ENCODE measurements around the gene NAGLU.

NAGLU gene

DNA sequence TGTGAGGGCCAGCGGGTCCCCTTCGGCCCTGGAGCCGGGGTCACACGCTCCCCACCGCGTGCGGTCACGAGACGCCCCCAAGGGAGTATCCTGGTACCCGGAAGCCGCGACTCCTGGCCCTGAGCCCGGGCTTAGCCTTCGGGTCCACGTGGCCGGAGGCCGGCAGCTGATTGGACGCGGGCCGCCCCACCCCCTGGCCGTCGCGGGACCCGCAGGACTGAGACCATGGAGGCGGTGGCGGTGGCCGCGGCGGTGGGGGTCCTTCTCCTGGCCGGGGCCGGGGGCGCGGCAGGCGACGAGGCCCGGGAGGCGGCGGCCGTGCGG is at the start of gene NAGLU:
Gene NAGLU (plus strand): TSS at position 194 of the 324 bp plus-strand sequence. CDS start 32 bp downstream, at position 226.
- peak; percentile 80 for DNase-seq

DNA sequence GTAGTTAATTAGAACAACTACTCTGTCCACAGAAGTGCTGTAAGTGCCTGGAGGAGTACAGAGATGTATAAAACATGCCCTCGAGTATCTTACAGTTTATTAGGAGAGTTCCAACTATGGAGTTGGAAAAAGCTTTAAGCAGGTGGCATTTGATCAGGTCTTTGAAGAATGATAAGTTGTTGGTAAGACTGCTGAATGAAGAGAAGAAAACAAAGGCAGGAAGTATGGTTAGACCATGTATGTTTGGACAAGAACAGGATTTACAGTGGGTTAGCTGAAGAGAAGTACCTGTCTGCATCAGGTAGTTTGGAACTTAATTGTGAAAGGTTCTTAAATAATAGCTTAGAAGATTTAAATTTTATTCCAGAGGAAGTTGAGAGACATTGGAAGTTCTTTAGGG is 48.0 kb upstream of the NAGLU start:
- no peak for DNase-seq

DNA sequence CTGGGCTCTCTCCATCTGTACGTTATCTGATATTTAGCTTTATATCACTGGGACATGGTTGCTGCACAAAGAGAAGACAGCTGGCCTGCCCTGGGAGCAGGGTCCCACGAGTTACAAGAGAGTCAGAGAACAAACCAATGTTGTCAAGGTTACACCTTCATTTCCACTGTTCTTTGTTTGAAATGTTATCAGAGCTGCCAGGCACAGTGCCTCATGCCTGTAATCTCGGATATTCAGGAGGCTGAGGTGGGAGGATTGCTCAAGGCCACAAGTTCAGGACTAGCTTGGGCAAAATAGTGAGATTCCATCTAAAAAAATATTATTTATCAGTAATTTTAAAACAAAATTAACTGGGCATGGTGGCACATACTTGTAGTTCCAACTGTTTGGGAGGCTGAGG is 42.7 kb upstream of the NAGLU start:
- DNase-seq = no peak

DNA sequence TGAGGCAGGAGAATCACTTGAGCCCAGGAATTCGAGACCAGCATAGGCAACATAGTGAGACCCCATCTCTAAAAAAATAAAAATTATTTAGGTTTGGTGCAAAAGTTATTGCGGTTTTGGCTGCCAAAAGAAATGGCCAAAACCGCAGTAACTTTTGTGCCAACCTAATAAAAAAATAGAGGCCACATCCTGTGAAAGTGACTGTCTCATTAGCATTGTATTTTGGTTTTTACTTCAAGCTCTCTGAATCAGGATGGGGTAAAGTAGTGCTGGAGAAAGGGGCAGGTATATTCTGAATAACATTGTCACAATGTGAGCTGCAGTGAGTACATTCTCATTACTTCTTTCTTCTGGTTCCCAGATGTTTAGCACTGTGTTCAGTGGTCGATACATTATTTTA is 41.4 kb upstream of the NAGLU start:
- no peak for DNase-seq

DNA sequence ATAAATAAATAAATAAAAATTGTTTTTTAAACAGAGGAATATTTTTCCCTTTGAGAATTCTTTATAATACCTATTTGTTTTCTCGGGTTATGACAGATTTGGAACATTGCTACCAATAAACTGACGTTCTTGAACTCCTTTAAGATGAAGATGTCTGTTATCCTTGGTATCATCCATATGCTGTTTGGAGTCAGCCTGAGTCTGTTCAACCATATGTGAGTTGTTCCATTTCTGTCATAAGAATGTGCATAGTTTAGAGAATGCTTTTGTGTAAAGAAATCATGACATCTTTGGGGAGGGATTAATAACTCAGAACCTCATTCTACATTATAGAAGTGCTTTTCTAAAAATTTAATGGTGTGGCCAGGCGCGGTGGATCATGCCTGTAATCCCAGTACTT is 37.2 kb upstream of the NAGLU start:
- no peak for DNase-seq

DNA sequence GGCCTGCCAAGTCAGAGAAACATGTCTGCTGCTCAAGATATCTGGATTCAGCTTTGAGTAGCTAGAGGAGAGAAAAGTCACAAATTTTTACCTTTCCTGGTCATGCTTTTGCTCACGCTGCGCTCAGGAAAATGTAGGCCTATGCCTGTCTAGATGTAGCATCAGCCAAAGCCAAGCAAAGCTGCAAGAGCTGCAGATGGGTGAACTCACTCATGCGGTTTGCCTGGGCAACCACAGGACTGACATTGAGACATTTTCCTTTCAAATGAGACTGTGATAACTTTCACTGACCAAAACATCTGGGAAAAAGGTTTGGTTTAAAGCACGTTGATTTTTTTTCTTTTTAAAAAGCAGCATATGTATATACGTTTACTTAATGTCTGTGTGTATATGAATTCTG is 34.0 kb upstream of the NAGLU start:
- DNase-seq = no peak

DNA sequence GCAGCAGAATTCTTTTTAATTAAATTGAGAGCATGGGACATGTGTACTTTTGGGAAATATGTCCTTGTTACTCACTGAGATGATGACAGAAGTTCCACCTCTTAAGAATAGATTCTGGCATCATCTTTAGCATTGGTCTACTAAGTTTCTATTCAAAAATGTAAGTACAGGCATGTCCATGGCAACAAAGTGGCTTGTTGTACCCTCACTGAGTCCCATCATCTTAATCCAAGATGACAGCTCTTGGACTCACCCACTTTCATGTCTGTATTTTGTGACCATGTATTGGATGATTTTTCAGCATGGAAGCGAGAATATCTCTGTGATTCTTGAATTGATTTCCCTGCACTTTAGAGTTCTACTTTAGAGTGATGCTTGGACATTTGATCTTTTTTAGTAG is 33.1 kb upstream of the NAGLU start:
- DNase-seq = no peak

DNA sequence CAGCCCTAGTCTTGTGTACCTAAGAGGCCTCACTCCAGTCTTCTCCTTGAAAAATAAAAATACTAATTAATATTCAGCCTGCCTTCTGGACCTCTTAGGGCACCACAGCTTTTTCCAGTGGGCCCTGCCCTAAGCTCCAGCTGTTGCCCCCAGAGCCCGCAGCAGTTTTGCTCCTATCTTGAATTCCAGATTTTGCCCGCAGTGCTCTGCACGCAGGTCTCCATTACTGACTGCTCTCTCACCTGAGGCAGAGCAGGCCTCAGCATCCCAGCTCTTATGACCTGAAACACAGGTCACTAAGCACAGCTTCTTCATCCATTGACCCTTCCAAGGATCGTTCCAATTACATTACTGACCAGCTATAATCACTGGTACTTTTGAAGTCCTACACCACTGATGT is 28.4 kb upstream of the NAGLU start:
- no peak for DNase-seq

DNA sequence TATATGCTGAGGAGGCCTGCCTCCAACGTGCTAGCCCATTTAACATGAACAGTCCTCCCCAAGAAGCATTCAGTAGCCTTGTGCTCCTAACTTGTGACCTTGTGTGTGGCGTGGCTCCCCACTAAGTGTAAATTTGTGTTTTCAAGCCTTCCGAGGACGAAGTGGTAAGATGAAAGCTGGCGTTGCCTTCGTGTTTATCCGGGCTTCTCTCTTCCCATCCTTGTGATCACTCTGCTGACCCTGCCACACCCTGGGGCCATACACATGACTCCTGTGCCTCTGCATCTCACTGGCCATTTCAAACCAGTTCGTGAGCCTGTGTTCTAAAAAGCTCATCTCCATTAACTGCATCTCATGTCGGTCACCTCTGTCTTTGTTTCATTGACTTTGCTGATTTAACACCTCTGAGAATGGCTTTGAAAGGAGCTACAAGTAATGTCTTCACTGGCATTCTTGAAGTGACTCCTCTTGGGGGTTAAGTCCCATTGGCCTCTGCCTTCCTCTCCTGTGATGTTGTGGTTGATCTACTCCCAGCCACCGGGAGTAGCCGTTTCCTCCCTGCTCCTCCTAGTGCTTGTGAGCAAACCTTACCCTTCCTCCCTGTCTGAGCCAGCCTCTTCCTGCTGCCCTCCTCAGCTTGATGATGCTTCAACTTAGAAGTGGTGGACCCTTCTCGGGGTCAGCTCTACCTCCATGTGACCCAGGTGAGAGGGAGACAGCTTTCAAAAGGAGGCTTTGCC is 27.4 kb upstream of the NAGLU start:
- DNase-seq = no peak

DNA sequence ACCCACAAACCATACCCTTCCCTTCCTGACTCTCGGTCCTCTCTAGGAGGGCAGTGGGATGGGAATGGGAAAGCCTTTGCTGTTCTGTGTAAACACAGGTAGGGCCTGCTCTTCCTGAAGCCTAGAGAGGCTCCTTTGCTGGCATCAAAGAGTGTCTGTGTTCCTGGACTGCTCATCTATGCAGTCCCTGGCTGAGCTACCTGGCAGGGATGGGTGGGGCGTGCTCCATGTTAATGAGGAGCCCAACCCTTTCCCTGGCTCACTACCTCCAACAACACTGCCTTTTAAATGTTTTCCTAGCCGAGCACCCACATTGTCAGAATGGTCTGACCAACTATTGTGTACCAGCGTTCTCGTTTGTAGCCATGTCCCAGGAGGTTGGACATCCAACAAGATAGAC is 26.6 kb upstream of the NAGLU start:
- DNase-seq = no peak

DNA sequence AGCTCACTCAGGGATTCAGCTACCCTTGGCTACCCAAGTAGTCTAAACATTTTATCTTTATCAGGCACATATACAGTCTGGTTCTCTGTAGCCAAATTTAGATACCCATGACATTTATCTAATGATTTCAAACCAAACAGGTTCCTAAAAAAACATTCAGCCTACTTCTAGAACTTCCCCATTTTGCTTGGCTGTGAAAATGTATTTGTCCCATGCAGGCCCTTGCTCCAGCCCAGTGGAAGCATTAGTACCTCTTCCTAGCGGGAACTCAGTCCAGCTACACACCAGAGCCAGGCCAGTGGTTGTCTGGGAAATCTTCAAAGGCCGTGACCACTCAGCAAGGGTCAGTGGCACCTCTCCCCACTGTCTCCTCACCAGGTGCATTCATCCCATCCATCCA is 26.2 kb upstream of the NAGLU start:
- no peak for DNase-seq

DNA sequence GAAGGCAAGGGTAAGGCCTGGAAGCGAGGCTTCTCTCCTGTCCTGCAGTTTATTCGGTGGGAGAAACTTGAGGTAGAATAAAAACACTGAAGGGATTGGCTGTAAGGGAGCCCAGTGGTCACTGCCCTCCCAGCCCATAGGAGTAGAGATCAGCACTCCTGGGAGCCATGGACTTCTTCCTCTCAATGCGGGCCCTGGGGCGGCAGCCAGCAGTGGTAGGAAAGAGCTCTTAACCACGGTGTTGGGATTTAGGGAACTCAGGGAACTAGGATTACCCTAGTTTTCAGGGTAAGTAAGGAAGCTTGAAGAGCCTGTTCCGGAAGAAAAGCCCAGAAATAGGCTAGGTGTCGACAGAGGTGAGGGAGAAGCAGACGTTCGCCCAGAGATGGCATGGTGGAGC is 23.8 kb upstream of the NAGLU start:
- no peak for DNase-seq

DNA sequence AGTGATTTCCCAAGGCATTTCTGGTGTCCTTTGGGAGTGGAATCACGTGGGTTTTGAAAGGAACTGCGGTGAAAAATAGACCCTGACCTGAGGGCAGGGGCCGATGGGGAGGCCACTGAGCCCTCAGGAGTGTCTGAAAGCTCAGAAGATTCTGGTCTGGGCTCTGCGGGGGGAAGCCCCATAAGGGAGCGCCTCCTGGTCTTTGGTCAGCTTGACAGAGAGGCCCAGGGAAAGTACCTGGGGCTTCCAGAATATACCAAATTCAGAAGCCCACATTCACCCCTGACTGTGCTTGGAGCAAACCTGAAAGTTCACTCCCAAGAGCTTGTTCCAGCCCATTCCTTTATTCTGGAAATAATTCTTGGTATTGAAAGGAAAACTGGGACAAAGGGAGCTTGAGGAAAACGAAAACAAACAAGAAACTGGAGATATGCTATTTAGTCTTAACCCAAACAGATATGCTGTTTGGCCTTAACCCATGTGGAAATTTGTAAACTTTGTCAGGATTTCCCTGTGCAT is 23.2 kb upstream of the NAGLU start:
- DNase-seq = no peak

DNA sequence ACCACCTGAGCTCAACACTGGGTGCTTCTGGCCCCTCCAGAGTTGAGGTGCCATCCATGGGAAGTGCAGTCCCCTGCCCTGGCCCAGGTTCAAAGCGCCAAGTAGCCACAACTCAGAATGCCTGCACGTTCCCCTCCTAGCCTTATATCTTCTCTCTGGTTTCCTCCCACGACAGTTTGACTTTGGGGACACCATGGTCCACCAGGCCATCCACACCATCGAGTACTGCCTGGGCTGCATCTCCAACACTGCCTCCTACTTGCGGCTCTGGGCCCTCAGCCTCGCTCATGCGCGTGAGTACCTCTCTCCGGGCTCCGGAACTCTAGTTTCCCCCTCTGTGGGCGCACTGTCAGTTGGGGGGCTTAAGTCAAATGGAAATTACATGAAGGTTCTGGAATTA is 22.4 kb upstream of the NAGLU start:
- no peak for DNase-seq

DNA sequence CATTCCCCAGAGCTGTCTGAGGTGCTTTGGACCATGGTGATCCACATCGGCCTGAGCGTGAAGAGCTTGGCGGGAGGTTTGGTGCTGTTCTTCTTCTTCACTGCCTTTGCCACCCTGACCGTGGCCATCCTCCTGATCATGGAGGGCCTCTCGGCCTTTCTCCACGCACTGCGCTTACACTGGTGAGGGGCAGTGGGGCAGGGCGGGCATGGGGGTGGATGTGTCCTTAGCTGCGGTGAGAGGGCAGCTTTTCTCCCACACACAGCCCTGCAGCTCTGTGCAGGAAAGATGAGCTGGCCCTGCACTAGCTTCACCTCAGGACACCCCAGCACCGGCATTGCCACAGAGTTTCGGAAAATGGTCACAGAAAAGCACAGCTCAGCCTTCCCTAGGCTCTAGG is 21.8 kb upstream of the NAGLU start:
- DNase-seq = no peak

DNA sequence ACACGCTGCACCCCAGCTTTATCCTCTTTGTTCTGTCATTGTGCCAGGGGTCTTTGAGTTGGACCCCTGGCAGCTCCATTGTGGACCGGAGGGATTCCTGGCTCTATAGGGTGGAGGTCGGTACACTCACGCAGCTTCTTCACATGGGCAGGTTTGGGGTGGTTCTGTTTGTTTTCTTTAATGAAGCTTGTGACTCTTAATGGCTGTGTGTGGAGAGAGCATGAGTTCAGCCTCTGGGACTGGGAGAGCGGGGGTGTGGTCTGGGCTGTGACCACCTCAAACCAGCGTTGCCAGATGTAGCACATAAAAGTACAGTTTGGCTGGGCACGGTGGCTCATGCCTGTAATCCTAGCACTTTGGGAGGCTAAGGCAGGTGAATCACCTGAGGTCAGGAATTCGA is 21.2 kb upstream of the NAGLU start:
- no peak for DNase-seq

DNA sequence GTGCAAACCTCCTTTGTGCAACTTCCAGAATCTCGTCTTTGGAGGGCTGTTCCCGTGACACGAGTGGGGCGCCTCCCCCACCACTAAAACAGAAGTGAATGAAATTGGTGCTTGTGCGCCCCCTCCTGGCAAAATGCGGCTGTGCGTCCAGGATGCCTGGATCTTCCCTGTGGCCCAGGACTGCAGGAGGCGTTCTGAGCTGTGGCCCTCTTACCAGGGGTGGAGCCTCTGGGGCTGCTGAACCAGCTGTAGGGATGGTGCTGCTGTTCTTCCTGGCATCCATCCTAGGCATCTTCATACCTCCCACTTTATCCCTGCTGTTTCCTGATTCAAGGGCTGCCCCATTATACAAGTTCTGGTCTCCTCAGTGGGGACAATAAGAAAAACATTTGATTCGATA is 18.5 kb upstream of the NAGLU start:
- peak; percentile 82 for DNase-seq

DNA sequence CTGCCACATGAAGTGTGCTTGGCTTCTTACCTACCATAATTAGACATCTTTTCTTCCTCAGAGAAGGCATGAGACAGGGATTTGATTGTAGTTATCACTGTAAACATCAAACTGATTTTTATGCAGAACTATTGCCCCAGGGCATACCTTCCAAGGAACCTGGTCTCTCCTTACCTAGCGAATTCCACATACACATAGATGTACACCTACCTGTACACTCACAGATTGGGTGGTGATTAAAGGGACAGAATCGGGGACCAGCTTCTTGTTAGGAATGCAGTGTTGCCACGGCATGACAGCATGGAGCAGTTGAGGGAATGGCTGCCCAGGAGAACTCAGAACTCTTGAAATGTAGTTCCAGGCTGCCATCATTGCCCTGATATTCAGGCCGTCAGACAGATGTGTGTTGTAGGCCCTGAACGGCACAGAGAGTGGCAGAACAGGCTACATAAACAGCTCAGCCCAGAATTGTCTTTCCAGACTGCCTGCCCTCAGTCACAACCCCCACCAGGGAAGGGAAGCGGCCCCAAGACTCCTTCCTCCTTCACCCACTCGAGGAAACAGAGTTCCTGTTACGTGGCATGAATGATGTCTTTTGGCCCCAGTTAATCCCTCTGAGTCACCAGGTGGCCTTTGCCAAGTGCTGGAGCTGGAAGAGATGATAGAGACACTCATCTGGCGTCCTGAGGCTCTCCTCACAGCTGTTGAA is 17.8 kb upstream of the NAGLU start:
- no peak for DNase-seq

DNA sequence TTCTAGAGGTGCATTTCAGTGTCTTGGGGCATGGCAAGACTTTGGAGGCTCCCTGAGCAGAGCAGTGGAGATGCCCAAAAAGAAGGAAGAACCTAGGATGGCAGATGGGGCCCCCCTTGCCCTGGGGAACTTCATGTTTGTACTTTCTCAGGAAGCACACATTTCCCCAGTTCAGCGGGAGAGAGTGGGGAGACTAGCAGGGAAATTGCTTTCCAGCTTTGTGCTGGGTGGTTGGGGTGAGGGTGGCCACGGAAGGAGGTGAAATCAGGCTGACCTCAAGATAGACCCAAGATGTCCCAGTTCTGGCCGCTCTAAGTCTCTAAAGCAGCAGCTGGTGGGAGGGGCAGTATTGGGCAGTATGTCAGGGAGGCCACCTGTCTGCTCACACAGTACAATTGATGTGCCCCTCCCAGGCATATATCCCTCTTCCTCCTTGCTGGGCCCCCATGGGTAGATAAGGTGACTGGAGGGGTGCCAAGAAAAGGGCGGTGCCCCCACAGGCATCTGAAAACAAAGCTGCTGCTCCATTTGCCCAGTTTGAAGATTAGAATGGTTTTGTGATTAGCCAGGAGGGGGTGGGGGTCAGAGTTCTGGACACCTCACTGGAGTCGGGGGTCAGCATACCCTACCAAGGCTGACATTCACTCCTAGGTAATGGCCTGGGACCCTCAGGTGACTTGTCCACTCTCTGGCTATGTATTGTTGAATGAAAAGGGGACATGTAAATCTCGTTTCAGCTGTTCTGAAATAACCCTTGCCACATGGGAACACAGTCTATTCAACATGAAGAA is 17.1 kb upstream of the NAGLU start:
- DNase-seq = no peak

DNA sequence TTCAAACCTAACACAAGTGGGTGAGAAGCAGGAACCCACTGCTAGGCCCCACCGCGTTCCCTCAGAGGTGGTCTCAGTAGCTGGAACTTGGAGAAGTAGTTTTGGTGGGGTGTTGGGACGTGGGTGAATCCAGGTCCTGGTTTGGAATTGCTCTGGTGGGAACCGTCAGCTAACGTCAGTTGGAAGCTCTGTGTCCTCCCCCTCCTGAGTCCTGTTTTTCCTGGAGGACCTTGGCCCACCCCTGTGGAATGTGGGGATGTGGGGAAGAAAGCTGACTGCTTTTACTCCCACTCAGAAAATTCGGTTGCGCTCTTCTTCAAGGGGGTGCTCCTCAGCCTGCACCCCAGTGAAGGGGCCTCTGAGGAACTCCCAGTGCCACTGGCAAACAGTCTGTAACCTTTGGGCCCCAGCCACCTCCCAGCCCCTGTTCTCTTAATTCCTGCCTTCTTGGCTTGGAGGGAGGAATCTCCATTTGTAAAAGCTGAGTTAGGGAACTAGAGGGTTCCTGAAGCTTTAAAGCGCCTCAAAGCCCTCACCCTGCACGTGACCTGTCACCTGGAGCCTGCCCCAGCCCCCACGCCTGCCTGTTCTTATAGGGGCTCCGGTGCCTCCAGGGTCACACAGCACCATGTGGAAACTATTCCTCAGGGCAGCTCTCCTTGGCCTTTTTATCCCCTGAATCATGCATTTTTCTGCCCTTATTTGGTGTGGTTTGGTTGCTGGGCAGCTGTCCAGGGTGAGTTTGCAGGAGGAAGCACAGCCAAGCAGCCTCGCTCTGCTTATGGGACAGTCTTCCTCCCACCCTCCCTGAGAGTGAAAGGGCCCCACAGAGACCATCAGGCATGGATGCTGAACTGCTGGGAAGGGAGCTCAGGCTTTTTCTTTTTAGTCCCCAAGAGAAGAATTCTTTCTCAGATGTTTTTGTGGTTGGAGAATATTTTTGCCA is 16.2 kb upstream of the NAGLU start:
- DNase-seq = no peak

DNA sequence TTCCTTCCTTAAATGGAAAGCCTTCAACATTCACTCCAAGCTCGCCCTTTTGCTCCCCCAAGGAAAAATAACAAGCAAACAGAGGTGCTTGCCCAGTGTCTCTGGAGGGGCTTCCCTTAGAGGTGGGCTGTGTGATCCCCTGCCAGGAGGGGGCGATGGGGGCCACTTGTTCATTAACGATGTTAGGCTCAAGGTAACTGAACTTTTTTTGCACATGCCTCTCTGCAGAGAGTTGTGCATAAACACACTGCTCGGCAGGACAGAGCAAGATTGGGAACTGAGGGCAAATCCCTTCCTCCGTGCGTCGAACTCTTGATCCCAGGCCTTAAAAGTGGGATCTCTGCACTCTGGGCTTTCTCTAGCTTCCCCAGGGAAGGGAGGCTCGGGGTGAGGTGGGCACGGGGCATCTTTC is 15.5 kb upstream of the NAGLU start:
- peak; percentile 17 for DNase-seq

DNA sequence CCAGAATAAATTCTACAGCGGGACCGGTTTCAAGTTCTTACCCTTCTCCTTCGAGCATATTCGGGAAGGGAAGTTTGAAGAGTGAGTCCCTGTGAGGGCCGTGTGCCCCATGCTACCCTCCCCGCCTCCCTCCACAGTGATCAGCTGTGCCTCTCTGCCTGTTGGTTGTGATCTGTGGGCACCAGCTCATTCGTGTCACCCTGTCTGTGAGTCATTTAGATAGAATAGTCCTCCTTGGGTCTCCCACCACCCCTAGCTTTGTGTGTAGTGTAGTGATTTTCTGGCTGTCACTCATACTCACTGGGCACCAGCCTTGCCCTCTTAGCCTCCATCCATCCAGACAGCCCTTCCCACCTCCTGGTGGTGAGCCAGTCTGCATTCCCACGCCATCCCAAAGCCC is 15.0 kb upstream of the NAGLU start:
- no peak for DNase-seq

All from CD4-positive, alpha-beta T cell treated with Interleukin-12 subunit alpha and Interleukin-12 subunit beta, for 1 hour (primary cell).